ENCODE data around the gene CSNK1G2.
"Not testable (repeated sequence)": the region's sequence is repeated elsewhere in the genome, so short reads cannot be mapped to it uniquely, and the experiment has no call there.

CSNK1G2 gene

DNA sequence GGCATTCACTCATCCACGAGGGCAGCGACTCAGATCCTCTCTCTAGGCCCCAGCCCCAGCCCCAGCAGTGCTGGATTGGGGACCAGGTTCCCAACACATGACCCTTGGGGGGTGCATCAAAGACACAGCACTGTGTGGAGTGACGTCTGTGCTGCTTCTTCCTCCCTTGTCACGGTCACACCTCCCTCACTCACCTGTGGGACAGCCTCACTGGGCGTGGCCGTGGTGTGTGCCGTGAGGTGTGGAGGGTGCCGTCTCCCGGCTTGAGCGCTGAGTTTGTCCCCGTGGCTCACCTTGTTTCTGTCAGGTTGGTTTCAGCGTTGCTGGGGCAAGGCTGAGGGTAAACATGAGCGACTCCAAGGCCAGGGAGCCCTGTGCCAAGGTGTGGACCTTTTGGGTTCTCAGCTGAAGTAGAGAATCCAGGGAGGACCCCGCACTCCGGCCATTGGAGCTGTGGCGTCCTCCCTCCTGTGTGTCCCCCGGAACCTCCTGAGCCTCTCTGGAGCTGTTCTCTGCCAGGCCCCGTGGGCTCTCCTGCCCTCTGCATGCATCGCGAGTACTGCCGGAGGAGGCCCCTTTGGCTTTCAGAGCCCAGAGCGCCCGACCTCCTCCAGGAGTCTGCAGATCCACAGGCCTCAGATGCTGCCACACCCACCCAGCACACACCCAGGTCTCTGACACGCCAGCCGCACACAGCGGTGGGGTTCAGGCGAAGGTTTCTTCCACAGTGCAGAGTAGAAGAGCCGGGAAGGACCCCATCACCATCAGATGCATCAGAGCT, 33.6 kb downstream of the CSNK1G2 start:
- TF ChIP-seq ZNF274 (IDR thresholded peaks at IDR 0.05; ENCODE audit: low read depth, low read length) = no peak
- H3K4me3 ChIP-seq (ENCODE audit: low read length) = no peak overlapping the region

DNA sequence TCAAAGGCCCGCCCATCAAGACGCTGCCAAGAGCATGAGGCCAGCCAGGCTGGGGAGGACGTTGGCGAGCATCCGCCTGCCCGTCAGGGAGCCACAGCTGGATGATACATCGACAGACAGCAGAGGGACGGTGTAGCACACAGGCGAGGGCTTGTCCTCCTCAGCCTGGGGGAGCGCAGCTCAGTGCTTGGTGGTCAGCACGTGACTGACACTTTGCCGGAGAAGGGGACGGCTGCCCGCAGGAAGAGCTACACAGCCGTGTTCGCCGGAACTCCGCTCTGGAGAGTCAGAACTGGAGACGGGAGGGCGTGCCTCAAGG, 34.1 kb downstream of the CSNK1G2 start:
- TF ChIP-seq ZNF274 (IDR thresholded peaks at IDR 0.05; ENCODE audit: low read depth, low read length) = no peak
- H3K4me3 ChIP-seq (ENCODE audit: low read length) = no peak overlapping the region

DNA sequence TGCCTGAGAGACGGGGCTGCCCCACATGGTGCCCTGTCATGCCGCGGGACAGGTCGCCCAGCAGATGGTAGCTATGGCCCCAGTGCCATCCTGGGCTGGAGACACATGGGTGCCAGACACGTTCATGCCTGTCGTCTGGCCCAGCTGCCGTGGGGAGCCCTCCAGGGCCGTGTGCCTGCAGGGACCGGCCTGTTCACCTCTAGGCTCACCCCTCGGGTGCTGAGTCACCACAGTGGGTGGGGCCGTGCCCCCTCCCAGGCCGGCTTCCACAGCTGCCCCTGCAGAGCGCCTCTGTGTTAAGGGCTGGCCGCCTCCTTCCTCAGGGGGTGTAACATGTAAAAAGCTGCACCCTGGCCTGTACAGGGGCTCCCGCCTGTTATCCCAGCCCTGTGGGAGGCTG, 36.1 kb downstream of the CSNK1G2 start:
- no peak overlapping the region for H3K4me3 ChIP-seq (ENCODE audit: low read length)
- no peak for TF ChIP-seq ZNF274 (IDR thresholded peaks at IDR 0.05; ENCODE audit: low read depth, low read length)

DNA sequence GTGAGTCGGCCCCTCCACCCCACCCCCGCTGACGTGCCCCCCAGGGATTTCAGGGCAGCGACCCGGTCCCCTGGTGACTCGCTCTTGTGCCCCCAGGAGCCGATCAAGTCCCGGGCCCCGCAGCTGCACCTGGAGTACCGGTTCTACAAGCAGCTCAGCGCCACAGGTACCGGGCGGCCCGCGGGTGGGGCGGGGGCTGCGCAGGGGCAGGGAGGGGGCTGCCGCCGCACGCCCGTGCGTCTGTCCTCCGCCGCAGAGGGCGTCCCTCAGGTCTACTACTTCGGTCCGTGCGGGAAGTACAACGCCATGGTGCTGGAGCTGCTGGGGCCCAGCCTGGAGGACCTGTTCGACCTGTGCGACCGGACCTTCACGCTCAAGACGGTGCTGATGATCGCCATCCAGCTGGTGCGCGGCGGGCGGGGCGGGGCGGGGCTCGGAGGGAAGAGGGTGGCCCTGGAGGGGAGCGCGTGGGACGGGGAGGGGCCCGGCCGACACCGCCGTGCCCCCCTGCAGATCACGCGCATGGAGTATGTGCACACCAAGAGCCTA, 37.4 kb downstream of the CSNK1G2 start:
- no peak overlapping the region for H3K4me3 ChIP-seq (ENCODE audit: low read length)
- TF ChIP-seq ZNF274 (IDR thresholded peaks at IDR 0.05; ENCODE audit: low read depth, low read length) = no peak

DNA sequence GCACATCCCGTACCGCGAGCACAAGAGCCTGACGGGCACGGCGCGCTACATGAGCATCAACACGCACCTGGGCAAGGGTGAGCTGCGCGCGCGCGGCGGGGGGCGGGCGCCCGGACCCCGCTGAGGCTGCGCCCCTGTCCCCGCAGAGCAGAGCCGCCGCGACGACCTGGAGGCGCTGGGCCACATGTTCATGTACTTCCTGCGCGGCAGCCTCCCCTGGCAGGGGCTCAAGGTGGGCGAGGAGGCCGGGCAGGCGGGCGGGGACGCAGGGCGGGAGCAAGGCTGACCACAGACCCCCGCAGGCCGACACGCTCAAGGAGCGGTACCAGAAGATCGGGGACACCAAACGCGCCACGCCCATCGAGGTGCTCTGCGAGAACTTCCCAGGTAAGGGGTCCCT, 38.0 kb downstream of the CSNK1G2 start:
- no peak for TF ChIP-seq ZNF274 (IDR thresholded peaks at IDR 0.05; ENCODE audit: low read depth, low read length)
- no peak overlapping the region for H3K4me3 ChIP-seq (ENCODE audit: low read length)

DNA sequence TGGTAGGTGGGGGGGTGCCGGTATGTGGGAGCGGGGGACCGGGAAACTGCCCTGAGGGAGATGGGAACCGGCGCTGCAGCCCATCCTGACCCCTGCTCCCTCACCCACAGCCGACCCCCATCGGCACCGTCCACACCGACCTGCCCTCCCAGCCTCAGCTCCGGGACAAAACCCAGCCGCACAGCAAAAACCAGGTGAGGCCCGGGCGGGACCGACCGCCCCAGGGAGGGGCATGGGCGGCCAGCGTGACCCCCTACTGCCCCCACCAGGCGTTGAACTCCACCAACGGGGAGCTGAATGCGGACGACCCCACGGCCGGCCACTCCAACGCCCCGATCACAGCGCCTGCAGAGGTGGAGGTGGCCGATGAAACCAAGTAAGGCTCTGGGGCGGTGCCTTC, 38.7 kb downstream of the CSNK1G2 start:
- no peak for TF ChIP-seq ZNF274 (IDR thresholded peaks at IDR 0.05; ENCODE audit: low read depth, low read length)

DNA sequence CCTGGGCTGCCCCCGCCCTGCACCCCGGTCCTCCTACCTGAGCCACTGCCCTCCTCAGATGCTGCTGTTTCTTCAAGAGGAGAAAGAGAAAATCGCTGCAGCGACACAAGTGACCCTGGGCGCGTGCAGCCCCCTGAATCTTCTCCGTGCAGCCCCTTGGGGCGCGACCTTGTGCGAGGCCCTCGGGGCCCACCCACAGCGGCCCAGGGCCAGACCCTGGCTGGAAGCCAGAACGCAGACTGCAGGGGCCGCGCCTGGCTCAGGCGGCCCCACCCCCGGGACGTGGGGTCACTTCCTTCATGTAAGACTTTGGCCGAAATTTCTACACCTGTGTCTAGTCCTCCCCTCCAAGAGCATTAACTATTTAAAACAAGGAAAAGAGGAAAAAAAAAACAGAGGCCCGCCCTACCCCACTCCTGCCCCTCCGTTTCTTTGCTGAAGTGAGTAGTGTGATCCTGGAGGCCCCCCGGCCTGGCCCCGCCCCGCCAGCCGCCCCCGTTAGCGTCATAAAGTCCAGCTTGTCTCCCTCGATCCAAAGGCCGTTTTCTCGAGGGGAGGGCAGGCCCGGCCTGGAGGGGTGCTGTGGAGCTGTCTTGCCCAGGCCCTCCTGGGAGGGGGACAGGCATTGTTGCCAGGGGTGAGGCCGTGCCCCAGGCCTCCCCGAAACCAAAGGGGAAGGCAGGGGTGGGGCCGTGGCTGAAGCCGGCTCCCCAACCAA, 39.3 kb downstream of the CSNK1G2 start:
- no peak for TF ChIP-seq ZNF274 (IDR thresholded peaks at IDR 0.05; ENCODE audit: low read depth, low read length)

More for the DNA sequence above, 38.7 kb downstream of the CSNK1G2 start:
- no peak overlapping the region for H3K4me3 ChIP-seq (ENCODE audit: low read length)

DNA sequence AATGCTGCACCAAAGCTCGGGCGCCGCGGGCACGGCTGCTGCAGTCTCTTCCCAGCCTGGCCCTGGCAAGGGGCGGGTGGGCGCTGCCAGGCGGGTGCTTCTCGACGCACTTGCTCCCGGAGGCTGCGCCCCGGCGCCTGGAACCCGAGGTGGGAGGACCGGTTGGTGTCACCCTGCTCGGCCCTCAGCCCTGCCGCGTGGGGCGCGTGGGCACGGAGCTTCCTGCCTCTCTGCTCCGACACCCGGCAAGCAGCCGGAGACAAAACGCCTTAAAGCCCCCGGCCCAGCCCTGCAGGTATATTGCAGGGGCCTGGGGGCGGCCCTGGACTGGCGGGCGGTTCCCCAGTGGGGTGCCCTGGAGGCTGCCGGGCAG, 39.8 kb downstream of the CSNK1G2 start:
- TF ChIP-seq ZNF274 (IDR thresholded peaks at IDR 0.05; ENCODE audit: low read depth, low read length) = no peak
- no peak overlapping the region for H3K4me3 ChIP-seq (ENCODE audit: low read length)

More for the DNA sequence above, 39.3 kb downstream of the CSNK1G2 start:
- no peak overlapping the region for H3K4me3 ChIP-seq (ENCODE audit: low read length)

DNA sequence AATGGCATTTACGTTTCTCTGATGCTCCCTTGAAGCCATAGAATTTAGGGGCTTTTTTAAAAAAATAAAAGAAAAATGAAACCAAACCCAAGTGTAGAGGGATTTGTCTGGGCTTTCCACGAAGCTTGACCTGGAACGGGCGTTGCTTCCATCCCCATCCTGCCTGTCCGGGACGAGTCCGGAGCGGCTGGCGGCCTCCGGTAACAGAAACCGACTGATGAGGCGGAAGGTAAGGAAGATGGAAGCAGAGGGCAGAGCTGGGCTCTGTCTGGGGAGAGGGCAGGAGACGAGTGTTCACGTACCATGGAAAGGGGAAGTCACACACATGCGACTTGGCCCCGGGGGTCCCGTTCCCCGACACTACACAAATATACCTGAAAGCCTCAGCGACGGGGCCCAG, 40.3 kb downstream of the CSNK1G2 start:
- H3K4me3 ChIP-seq (ENCODE audit: low read length) = no peak overlapping the region
- TF ChIP-seq ZNF274 (IDR thresholded peaks at IDR 0.05; ENCODE audit: low read depth, low read length) = no peak

DNA sequence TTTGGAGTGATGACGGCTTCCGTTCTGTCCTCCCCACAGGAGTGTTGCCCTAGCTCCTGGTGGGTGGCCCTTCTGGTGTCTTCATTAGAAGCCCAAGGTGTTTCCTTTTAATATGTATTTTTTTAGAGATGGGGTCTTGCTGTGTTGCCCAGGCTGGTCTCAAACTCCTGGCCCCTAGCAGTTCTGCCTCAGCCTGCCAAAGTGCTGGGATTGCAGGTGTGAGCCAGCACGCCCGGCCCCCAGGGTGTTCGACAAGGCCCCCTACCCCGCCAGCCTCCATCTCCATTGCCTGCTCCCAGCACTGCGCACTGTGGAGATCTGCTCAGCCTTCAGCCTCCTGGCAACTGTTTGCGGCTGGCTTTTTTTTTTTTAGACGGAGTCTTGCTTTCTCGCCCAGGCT, 43.4 kb downstream of the CSNK1G2 start:
- TF ChIP-seq ZNF274 (IDR thresholded peaks at IDR 0.05; ENCODE audit: low read depth, low read length) = no peak
- no peak overlapping the region for H3K4me3 ChIP-seq (ENCODE audit: low read length)

DNA sequence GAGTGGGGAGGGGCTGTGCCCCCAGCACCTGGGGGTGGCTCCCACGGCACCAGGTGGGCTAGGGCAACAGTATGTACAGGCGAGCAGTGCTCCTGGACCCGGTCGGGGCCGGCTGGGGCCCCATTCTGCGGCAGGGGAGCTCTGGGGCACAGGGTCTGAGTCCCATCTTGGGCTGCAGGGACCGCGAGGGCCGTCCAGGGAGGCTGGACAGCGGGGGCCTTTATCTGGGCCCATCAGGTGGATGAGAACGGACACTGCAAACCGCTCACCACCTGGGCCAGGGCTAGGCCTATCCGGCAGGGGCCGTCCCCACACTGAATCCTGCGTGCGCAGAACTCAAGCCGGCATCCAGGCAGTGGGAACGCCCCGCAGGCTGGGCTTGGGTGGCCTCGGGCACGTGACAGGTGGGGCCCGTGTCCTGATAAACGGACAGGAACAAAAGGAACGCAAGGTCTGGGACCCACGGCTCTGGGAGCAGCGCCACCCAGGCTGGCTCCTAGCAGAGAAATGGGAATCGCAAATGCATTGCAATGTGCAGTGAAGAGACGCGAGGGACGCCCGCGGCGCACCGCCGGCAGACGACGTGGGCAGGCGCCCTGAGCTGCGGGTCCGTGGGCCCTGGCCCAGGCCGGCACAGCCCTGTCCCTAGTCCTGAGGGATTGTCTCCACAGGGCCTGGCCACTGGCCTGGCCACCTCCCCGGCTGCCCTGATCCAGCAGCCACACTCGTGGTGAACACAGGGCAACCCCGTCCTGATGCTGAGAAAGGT, 44.8 kb downstream of the CSNK1G2 start:
- H3K4me3 ChIP-seq (ENCODE audit: low read length) = no peak overlapping the region
- TF ChIP-seq ZNF274 (IDR thresholded peaks at IDR 0.05; ENCODE audit: low read depth, low read length) = no peak

DNA sequence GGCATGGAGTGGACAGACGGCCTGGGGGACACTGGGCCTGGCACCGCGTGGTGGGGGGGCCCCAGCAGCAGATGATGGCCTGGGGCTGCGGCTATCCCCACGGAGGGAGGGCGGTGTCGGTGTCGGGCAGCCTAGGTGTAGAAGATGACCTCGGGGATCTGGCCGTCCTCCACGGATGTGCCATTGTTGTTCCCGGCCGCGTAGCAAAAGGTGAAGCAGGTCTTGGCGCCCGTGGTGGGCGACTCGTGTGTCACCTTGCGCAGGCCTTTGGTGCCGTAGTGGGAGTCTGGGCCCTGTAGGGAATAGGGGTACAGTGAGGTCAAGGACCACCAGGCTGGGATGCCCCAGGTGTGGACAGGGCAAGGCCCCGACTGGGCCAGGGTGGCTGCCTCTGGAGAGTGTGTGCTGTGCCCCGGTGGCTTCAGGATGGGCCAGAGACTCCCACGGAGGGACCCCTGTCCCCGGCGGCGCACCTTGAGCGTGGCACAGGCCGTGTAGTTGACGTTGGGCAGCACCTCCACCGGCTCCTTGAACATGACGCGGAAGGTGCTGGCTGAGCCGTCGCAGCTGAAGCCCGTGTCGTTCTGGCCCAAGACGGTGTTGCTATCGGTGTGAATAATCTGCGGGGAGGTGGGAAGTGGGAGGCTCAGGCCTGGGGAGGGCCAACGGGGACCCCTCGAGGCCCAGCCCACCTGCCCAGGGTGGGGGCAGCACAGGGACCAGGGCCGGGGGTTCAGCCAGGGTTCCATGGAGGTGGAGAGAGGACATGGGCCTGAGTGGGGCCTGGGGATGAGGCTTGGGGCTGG, 45.6 kb downstream of the CSNK1G2 start:
- H3K4me3 ChIP-seq (ENCODE audit: low read length) = no peak overlapping the region
- TF ChIP-seq ZNF274 (IDR thresholded peaks at IDR 0.05; ENCODE audit: low read depth, low read length) = no peak

DNA sequence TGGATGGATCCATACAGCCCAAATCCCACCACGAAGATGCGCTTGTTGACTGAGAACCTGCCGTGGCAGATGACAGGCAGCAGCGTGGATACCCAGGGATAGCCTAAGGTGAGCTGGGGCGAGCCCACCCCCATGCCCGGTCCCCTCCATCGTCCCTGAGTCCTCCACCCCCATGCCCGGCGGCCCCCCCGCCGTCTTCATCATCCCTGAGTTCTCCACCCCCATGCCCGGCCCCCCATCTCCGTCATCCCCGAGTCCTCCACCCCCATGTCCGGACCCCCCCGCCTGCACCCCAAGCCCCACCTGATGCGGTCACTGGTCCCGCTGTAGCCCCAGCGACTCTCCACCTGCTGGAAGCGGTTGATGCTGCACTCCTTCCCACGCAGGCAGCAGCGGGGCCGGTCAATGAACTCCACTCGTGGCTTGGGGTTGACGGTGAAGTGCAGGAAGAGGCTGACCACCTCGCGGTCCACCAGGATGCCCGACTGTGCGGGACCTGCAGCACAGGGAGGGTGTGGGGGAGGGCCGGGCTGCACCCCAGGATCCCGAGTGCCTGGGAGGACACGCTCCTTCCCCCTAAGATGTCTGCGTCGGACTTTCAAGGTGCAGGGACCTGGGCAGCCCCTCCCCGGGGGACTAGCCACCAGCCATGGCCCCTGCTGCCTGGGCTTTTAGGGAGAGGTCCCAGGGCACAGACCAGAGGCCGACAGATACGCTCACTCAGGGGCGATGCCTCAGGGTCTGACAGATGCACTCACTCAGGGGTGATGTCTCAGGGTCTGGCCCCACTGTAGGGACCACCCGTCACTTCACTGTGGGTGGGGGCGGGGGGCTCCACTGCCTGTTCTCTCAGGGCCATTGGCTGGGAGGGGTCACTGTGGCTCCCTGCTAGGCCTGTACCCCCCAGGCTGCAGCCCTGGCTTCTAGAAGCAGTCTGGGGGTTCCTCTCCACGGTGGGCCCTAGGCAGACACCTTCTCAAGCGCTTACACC, 46.5 kb downstream of the CSNK1G2 start:
- no peak overlapping the region for H3K4me3 ChIP-seq (ENCODE audit: low read length)
- TF ChIP-seq ZNF274 (IDR thresholded peaks at IDR 0.05; ENCODE audit: low read depth, low read length) = no peak

DNA sequence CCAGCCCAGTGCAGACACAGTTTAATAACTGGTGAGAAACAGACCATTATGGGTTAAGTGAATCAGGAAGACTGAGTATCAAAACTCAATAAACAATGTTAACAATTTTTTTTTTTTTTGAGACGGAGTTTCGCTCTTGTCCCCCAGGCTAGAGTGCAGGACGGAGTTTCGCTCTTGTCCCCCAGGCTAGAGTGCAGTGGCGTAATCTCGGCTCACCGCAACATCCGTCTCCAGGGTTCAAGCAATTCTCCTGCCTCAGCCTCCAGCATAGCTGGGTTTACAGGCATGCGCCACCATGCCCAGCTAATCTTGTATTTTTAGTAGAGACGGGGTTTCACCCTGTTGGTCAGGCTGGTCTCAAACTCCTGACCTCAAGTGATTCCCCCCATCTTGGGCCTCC, 47.5 kb downstream of the CSNK1G2 start:
- H3K4me3 ChIP-seq (ENCODE audit: low read length) = not testable (repeated sequence)
